Trophoblast cell (in vitro differentiated cells and primary cell): ENCODE measurements around the gene ZCCHC12.

Source experiments
- DNase-seq, 2 donors: peaks; one replicate each; pipeline ENCODE4 v3.0.0-alpha.2; 2016
- H2AFZ ChIP-seq: 2 replicates; pipeline ENCODE4 v1.6.1; 2013; ENCODE audit warnings: low read length, moderate library complexity, mild to moderate bottlenecking; ENCODE audit not compliant: insufficient read depth, poor library complexity
- H2AK5ac ChIP-seq: 2 replicates; pipeline ENCODE4 v1.6.1; 2013; ENCODE audit warnings: mild to moderate bottlenecking, low read length
- H2BK120ac ChIP-seq: 2 replicates; pipeline ENCODE4 v1.6.1; 2013; ENCODE audit warnings: low read length, mild to moderate bottlenecking, moderate library complexity; ENCODE audit not compliant: insufficient read depth, poor library complexity
- H2BK12ac ChIP-seq: 2 replicates; pipeline ENCODE4 v1.6.1; 2013; ENCODE audit warnings: mild to moderate bottlenecking, low read length, moderate library complexity
- H2BK5ac ChIP-seq: 2 replicates; pipeline ENCODE4 v1.6.1; 2013; ENCODE audit warnings: low read length, low read depth, moderate library complexity, mild to moderate bottlenecking; ENCODE audit not compliant: poor library complexity
- H3K14ac ChIP-seq: 2 replicates; pipeline ENCODE4 v1.6.1; 2013; ENCODE audit warnings: mild to moderate bottlenecking, low read length
- H3K18ac ChIP-seq: 2 replicates; pipeline ENCODE4 v1.6.1; 2013; ENCODE audit warnings: mild to moderate bottlenecking, low read length
- H3K23ac ChIP-seq: 2 replicates; pipeline ENCODE4 v1.6.1; 2013; ENCODE audit warnings: low read length
- H3K27ac ChIP-seq: 2 replicates; pipeline ENCODE4 v1.5.1; 2013; ENCODE audit warnings: low read depth, mild to moderate bottlenecking, inconsistent platforms, low read length, moderate library complexity
- H3K27me3 ChIP-seq: 2 replicates; pipeline ENCODE4 v1.6.1; 2013; ENCODE audit warnings: inconsistent platforms, mild to moderate bottlenecking, low read length, moderate library complexity; ENCODE audit not compliant: insufficient read depth
- H3K36me3 ChIP-seq, 2 experiments: 1 replicate in 1 of 2; 2 replicates in 1 of 2; pipeline ENCODE4 v1.6.1; 2013; ENCODE audit warnings: low read length in 2 of 2, mild to moderate bottlenecking in 2 of 2, moderate library complexity in 1 of 2; ENCODE audit not compliant: insufficient read depth in 2 of 2, control insufficient read depth in 1 of 2
- H3K4ac ChIP-seq: 2 replicates; pipeline ENCODE4 v1.6.1; 2013; ENCODE audit warnings: low read depth, mild to moderate bottlenecking, low read length, moderate library complexity
- H3K4me1 ChIP-seq, 2 experiments: 1 replicate in 1 of 2; 2 replicates in 1 of 2; pipeline ENCODE4 v1.6.1; 2013; ENCODE audit warnings: low read length in 2 of 2, mild to moderate bottlenecking in 2 of 2, moderate library complexity in 1 of 2; ENCODE audit not compliant: insufficient read depth in 2 of 2, control insufficient read depth in 1 of 2
- H3K4me2 ChIP-seq: 2 replicates; pipeline ENCODE4 v1.6.1; 2013; ENCODE audit warnings: inconsistent platforms, mild to moderate bottlenecking, low read length, moderate library complexity
- H3K4me3 ChIP-seq: 2 replicates; pipeline ENCODE4 v1.5.1; 2013; ENCODE audit warnings: mild to moderate bottlenecking, low read depth, low read length, inconsistent platforms
- H3K79me1 ChIP-seq: one replicate; pipeline ENCODE4 v1.6.1; 2013; ENCODE audit warnings: low read length
- H3K79me2 ChIP-seq: 2 replicates; pipeline ENCODE4 v1.6.1; 2013; ENCODE audit warnings: low read length, mild to moderate bottlenecking; ENCODE audit not compliant: control insufficient read depth, insufficient read depth, poor library complexity
- H3K9ac ChIP-seq: 2 replicates; pipeline ENCODE4 v1.6.1; 2013; ENCODE audit warnings: mild to moderate bottlenecking, low read length
- H3K9me3 ChIP-seq: 2 replicates; pipeline ENCODE4 v1.6.1; 2013; ENCODE audit warnings: low read depth, mild to moderate bottlenecking, control low read depth, inconsistent platforms, low read length; ENCODE audit not compliant: insufficient read depth
- H4K12ac ChIP-seq: 2 replicates; pipeline ENCODE4 v1.6.1; 2013; ENCODE audit warnings: low read depth, mild to moderate bottlenecking, low read length, moderate library complexity
- H4K8ac ChIP-seq: 2 replicates; pipeline ENCODE4 v1.6.1; 2013; ENCODE audit warnings: low read depth, mild to moderate bottlenecking, low read length, moderate library complexity
- H4K91ac ChIP-seq: one replicate; pipeline ENCODE4 v1.6.1; 2013; ENCODE audit warnings: low read depth, mild to moderate bottlenecking, low read length, moderate library complexity
- WGBS: extraction: QIAGEN DNeasy Blood & Tissue Kit; methylation state at CpG from one replicate; pipeline ENCODE4 v1.1.7; 2013; ENCODE audit warnings: missing lambda C conversion rate; ENCODE audit not compliant: insufficient read length, insufficient coverage; ENCODE audit errors: extremely low coverage; 5-methylcytosine and 5-hydroxymethylcytosine counted together

ZCCHC12 gene

DNA sequence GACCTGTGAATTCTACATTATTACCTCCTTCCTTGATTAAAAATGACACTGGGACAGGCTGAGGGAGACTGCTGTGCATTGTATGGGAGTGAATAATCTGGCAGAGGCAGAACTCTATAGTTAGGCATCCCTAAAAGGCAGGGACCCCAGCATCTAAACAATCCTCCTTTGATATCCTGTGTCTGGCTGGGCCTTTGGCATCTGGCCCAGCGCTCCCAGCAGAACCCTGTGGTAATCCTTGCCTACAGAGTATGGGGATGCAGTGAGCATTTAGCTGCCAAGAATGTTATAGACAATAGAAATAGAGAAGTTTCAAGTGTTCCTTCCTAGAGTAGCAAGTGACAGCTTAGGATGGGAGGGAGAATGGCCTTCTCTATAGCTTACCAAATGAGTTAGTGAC, 38.5 kb downstream of the ZCCHC12 start:
- Histone ChIP-seq H3K18ac (no peak overlapping the region), H3K36me3 (no peaks in the 10 kb centered on the region), H3K4me2 (no peak overlapping the region), H3K4me1 (no peaks in the 10 kb centered on the region), H2AK5ac (no peak overlapping the region), H3K9ac (no peak overlapping the region), H3K9me3 (no peaks in the 10 kb centered on the region), H2BK12ac (no peak overlapping the region), H4K91ac (no peak overlapping the region), H3K4me3 (no peak overlapping the region), H3K27ac (no peak overlapping the region), H2BK5ac (no peak overlapping the region), H2AFZ (no peak overlapping the region), H4K12ac (no peak overlapping the region), H3K79me2 (no peaks in the 10 kb centered on the region), H3K27me3 (no peaks in the 10 kb centered on the region), H3K4ac (no peak overlapping the region), H3K79me1 (no peaks in the 10 kb centered on the region), H4K8ac (no peak overlapping the region), H2BK120ac (no peak overlapping the region), H3K14ac (no peak overlapping the region), H3K23ac (no peak overlapping the region)
- no peak for DNase-seq
- no CpG with 5 or more reads among the region's 1 CpG for WGBS

DNA sequence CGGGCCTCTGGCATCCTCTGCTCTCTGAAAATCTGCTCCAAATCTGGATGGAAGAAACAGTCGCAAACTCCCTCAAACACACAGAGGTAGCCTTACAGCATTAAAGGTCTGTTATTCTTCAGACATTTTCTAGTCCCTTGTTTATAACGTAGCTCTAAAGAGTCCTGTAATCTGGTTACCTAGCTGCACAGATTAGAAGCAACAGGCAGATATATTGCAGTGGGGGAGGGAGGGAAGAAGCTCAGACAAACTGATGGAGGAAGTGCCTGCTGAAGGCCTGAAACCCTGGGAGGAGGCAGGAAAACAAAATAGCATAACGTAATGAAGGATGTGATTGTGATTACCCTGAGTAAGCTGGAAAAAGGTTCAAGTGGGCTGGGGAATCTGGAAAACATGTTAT, 39.4 kb downstream of the ZCCHC12 start:
- H3K79me1 ChIP-seq = no peaks in the 10 kb centered on the region
- H2BK5ac ChIP-seq = no peak overlapping the region
- H2AK5ac ChIP-seq = no peak overlapping the region
- no peak overlapping the region for H2BK120ac ChIP-seq
- H3K4ac ChIP-seq = no peak overlapping the region
- no peak overlapping the region for H4K8ac ChIP-seq
- H3K18ac ChIP-seq = no peak overlapping the region
- no peak overlapping the region for H3K27ac ChIP-seq
- no peaks in the 10 kb centered on the region for H3K4me1 ChIP-seq
- H3K27me3 ChIP-seq = no peaks in the 10 kb centered on the region
- no peak overlapping the region for H2BK12ac ChIP-seq
- no peak overlapping the region for H2AFZ ChIP-seq
- H3K23ac ChIP-seq = no peak overlapping the region
- no peak overlapping the region for H4K12ac ChIP-seq
- no peaks in the 10 kb centered on the region for H3K9me3 ChIP-seq
- no peak overlapping the region for H3K14ac ChIP-seq
- H3K4me2 ChIP-seq = no peak overlapping the region
- H4K91ac ChIP-seq = no peak overlapping the region
- no peak for DNase-seq
- H3K79me2 ChIP-seq = no peaks in the 10 kb centered on the region
- no peak overlapping the region for H3K9ac ChIP-seq
- H3K4me3 ChIP-seq = no peak overlapping the region
- no CpG with 5 or more reads among the region's 4 CpGs for WGBS
- no peaks in the 10 kb centered on the region for H3K36me3 ChIP-seq

GRCh38 chrX:118864063-118864635, 40.5 kb downstream of the ZCCHC12 start:
- no peak overlapping the region for H3K14ac ChIP-seq
- WGBS = no CpG with 5 or more reads among the region's 3 CpGs
- no peaks in the 10 kb centered on the region for H3K79me2 ChIP-seq
- H3K4me1 ChIP-seq = no peaks in the 10 kb centered on the region
- H2AK5ac ChIP-seq = no peak overlapping the region
- H2AFZ ChIP-seq = no peak overlapping the region
- no peaks in the 10 kb centered on the region for H3K36me3 ChIP-seq
- H2BK120ac ChIP-seq = no peak overlapping the region
- no peak overlapping the region for H2BK5ac ChIP-seq
- H4K91ac ChIP-seq = no peak overlapping the region
- H2BK12ac ChIP-seq = no peak overlapping the region
- no peak overlapping the region for H4K12ac ChIP-seq
- H3K79me1 ChIP-seq = no peaks in the 10 kb centered on the region
- H4K8ac ChIP-seq = no peak overlapping the region
- no peak overlapping the region for H3K18ac ChIP-seq
- H3K9ac ChIP-seq = no peak overlapping the region
- no peaks in the 10 kb centered on the region for H3K27me3 ChIP-seq
- no peak for DNase-seq
- H3K4me2 ChIP-seq = no peak overlapping the region
- H3K23ac ChIP-seq = no peak overlapping the region
- no peaks in the 10 kb centered on the region for H3K9me3 ChIP-seq
- no peak overlapping the region for H3K4ac ChIP-seq
- H3K4me3 ChIP-seq = no peak overlapping the region
- no peak overlapping the region for H3K27ac ChIP-seq

DNA sequence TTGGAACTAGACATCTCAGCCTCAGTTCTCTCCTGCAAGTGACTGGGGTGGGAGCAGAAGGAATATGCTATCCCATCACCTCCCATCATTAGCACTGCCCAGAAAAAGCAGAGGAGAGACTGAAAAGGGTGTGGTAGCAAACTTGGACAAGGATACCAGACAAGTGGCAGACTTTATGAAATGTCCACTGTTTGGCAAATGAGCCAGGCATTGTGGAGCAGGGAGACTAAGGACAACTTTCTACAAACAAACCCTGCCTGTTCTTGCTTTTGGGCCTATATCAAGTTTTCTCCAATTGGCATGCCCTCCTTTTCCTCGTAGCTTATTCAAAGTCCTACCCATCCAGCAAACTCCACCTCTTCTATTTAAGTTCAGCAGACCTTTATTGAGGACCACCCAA, 41.6 kb downstream of the ZCCHC12 start:
- Histone ChIP-seq H3K79me2 (no peaks in the 10 kb centered on the region), H2BK12ac (no peak overlapping the region), H4K8ac (no peak overlapping the region), H3K18ac (no peak overlapping the region), H3K9ac (no peak overlapping the region), H3K4me3 (no peak overlapping the region), H4K12ac (no peak overlapping the region), H3K4ac (no peak overlapping the region), H2AFZ (no peak overlapping the region), H3K79me1 (no peaks in the 10 kb centered on the region), H3K23ac (no peak overlapping the region), H2BK5ac (no peak overlapping the region), H3K4me1 (no peaks in the 10 kb centered on the region), H4K91ac (no peak overlapping the region), H3K27ac (no peak overlapping the region), H3K14ac (no peak overlapping the region), H3K27me3 (no peaks in the 10 kb centered on the region), H3K4me2 (no peak overlapping the region), H3K36me3 (no peaks in the 10 kb centered on the region), H3K9me3 (no peaks in the 10 kb centered on the region), H2AK5ac (no peak overlapping the region), H2BK120ac (no peak overlapping the region)
- WGBS = no CpG with 5 or more reads among the region's 1 CpG
- no peak for DNase-seq
